ENCODE data around the gene RGS5. TPM values are rescaled to one million over a fixed set of nuclear protein-coding genes. Genes with fewer than 3 reads are reported as not detected.

Gene RGS5
- total and polyA plus RNA-seq, 4 donors, result 4.6 to 12.7 (median 7.4) TPM

- no peak overlapping the region for H3K4me3 ChIP-seq (ENCODE audit: low read depth in 1 of 3, low read length in 3 of 3)
- no peaks in the 10 kb centered on the region for H3K36me3 ChIP-seq (ENCODE audit: control insufficient read depth in 4 of 4, insufficient read depth in 3 of 4, low read depth in 1 of 4, low read length in 3 of 4)
- WGBS, result 52% methylated on average over 1 of the region's 1 CpG
- DNase-seq (ENCODE audit: low spot score), result no peak
- no peaks in the 10 kb centered on the region for H3K9me3 ChIP-seq (ENCODE audit: control insufficient read depth in 4 of 4, low read length in 3 of 4)
- TF ChIP-seq NR2F2 (IDR thresholded peaks at IDR 0.05), result no peak
- no peak for TF ChIP-seq HNF4A (conservative IDR thresholded peaks at IDR 0.05)
- no peak for TF ChIP-seq GABPA (IDR thresholded peaks at IDR 0.05 in 1 of 2, conservative IDR thresholded peaks at IDR 0.05 in 1 of 2)
- no peak for TF ChIP-seq FOXA1 (IDR thresholded peaks at IDR 0.05)
- TF ChIP-seq REST (IDR thresholded peaks at IDR 0.05), result no peak
- no peak for TF ChIP-seq ATF3 (IDR thresholded peaks at IDR 0.05)
- no peak for TF ChIP-seq FOXA2 (IDR thresholded peaks at IDR 0.05)
- no peak for TF ChIP-seq EGR1 (IDR thresholded peaks at IDR 0.05; ENCODE audit: low read depth in 2 of 2)
- TF ChIP-seq CTCF (IDR thresholded peaks at IDR 0.05; ENCODE audit: low read depth, low read length, missing input control), result no peak
- no peak for TF ChIP-seq TAF1 (conservative IDR thresholded peaks at IDR 0.05)
- TF ChIP-seq RXRA (IDR thresholded peaks at IDR 0.05), result no peak
- no peak for TF ChIP-seq RAD21 (IDR thresholded peaks at IDR 0.05)
- no peak for TF ChIP-seq YY1 (IDR thresholded peaks at IDR 0.05)
- H3K9ac ChIP-seq (ENCODE audit: low read depth in 1 of 2, low read length in 2 of 2), result no peak overlapping the region
- no peaks in the 10 kb centered on the region for H3K4me1 ChIP-seq (ENCODE audit: control insufficient read depth in 4 of 4, insufficient read depth in 4 of 4, low read length in 3 of 4)
- H3K27me3 ChIP-seq (ENCODE audit: control insufficient read depth in 4 of 4, insufficient read depth in 4 of 4, low read length in 3 of 4), result no peaks in the 10 kb centered on the region
- no peak overlapping the region for H3K27ac ChIP-seq (ENCODE audit: low read depth in 1 of 2, low read length in 2 of 2)
Observed at GRCh38 chr1:163120372-163120771, 82.3 kb downstream of the RGS5 start.

DNA sequence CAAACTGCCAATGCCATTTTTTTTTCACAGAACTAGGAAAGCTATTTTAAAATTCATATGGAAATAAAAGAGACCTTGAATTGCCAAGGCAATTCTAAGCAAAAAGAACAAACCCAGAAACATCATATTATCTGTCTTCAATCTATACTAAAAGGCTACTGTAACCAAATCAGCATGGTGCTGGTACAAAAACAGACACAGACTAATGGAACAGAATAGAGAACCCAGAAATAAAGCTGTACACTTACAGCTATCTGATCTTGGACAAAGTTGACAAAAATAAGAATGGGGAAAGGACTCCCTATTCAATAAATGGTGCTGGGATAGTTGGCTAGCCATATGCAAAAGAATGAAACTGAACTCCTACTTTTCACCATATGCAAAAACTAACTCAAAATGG, 83.0 kb downstream of the RGS5 start:
- Histone ChIP-seq H3K36me3 (ENCODE audit: control insufficient read depth in 4 of 4, insufficient read depth in 3 of 4, low read depth in 1 of 4, low read length in 3 of 4) (no peaks in the 10 kb centered on the region), H3K27me3 (ENCODE audit: control insufficient read depth in 4 of 4, insufficient read depth in 4 of 4, low read length in 3 of 4) (no peaks in the 10 kb centered on the region), H3K9ac (ENCODE audit: low read depth in 1 of 2, low read length in 2 of 2) (no peak overlapping the region), H3K4me1 (ENCODE audit: control insufficient read depth in 4 of 4, insufficient read depth in 4 of 4, low read length in 3 of 4) (no peaks in the 10 kb centered on the region), H3K27ac (ENCODE audit: low read depth in 1 of 2, low read length in 2 of 2) (no peak overlapping the region), H3K9me3 (ENCODE audit: control insufficient read depth in 4 of 4, low read length in 3 of 4) (no peaks in the 10 kb centered on the region), H3K4me3 (ENCODE audit: low read depth in 1 of 3, low read length in 3 of 3) (no peak overlapping the region)
- no peak for DNase-seq (ENCODE audit: low spot score)
- no peak for TF ChIP-seq YY1 (IDR thresholded peaks at IDR 0.05)
- TF ChIP-seq RAD21 (IDR thresholded peaks at IDR 0.05), result no peak
- TF ChIP-seq FOXA1 (IDR thresholded peaks at IDR 0.05), result no peak
- no peak for TF ChIP-seq EGR1 (IDR thresholded peaks at IDR 0.05; ENCODE audit: low read depth in 2 of 2)
- TF ChIP-seq JUND (IDR thresholded peaks at IDR 0.05), result no peak
- TF ChIP-seq ATF3 (IDR thresholded peaks at IDR 0.05), result no peak
- no peak for TF ChIP-seq CTCF (IDR thresholded peaks at IDR 0.05; ENCODE audit: low read depth, low read length, missing input control)
- TF ChIP-seq SP1 (IDR thresholded peaks at IDR 0.05), result no peak
- TF ChIP-seq HNF4A (conservative IDR thresholded peaks at IDR 0.05), result no peak
- no peak for TF ChIP-seq GABPA (IDR thresholded peaks at IDR 0.05 in 1 of 2, conservative IDR thresholded peaks at IDR 0.05 in 1 of 2)
- TF ChIP-seq REST (IDR thresholded peaks at IDR 0.05), result no peak
- TF ChIP-seq TAF1 (conservative IDR thresholded peaks at IDR 0.05), result no peak
- no peak for TF ChIP-seq NR2F2 (IDR thresholded peaks at IDR 0.05)
- no peak for TF ChIP-seq RXRA (IDR thresholded peaks at IDR 0.05)
- no peak for TF ChIP-seq HNF4G (IDR thresholded peaks at IDR 0.05)
- TF ChIP-seq, protein P1, sequence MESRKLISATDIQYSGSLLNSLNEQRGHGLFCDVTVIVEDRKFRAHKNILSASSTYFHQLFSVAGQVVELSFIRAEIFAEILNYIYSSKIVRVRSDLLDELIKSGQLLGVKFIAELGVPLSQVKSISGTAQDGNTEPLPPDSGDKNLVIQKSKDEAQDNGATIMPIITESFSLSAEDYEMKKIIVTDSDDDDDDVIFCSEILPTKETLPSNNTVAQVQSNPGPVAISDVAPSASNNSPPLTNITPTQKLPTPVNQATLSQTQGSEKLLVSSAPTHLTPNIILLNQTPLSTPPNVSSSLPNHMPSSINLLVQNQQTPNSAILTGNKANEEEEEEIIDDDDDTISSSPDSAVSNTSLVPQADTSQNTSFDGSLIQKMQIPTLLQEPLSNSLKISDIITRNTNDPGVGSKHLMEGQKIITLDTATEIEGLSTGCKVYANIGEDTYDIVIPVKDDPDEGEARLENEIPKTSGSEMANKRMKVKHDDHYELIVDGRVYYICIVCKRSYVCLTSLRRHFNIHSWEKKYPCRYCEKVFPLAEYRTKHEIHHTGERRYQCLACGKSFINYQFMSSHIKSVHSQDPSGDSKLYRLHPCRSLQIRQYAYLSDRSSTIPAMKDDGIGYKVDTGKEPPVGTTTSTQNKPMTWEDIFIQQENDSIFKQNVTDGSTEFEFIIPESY (IDR thresholded peaks at IDR 0.05), result no peak
- no peak for TF ChIP-seq FOXA2 (IDR thresholded peaks at IDR 0.05)

All from liver (tissue), 9 donors.